ENCODE measurements around the gene NRF1.
"Not testable (repeated sequence)": the region's sequence is repeated elsewhere in the genome, so short reads cannot be mapped to it uniquely, and the experiment has no call there.

NRF1 gene

DNA sequence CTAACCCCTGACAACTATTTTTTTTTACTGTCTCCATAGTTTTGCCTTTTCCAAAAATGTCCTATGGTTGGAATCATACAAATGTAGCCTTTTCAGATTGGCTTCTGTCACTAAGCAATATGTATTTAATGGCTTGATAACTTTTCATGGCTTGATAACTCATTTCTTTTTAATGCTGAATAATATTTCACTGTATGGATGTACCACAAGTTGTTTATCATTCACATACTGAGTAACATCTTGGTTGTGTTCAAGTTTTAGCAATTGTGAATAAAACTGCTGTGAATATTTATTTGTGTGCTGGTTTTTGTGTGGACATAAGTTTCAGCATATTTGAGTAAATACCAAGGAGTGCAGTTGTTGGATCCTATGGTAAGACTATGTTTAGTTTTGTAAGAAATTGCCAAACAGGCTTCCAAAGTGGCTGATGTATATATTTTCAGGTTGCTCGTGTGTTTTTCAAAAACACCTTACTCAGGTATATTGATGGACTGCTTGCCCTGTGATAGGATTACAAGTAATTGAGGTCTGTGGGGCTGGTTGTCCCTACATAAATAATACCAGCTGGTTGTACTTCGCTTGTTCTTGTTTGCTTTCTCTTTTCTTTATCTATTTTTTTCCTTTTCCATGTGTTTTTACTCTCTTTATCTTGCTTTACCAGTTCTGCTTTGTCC is 23.0 kb downstream of the NRF1 start:
- H3K4me3 ChIP-seq (ENCODE audit: control insufficient read depth, low read depth, low read length): no peak overlapping the region
- no peak for DNase-seq (ENCODE audit: low read depth)
- TF ChIP-seq, protein P1, sequence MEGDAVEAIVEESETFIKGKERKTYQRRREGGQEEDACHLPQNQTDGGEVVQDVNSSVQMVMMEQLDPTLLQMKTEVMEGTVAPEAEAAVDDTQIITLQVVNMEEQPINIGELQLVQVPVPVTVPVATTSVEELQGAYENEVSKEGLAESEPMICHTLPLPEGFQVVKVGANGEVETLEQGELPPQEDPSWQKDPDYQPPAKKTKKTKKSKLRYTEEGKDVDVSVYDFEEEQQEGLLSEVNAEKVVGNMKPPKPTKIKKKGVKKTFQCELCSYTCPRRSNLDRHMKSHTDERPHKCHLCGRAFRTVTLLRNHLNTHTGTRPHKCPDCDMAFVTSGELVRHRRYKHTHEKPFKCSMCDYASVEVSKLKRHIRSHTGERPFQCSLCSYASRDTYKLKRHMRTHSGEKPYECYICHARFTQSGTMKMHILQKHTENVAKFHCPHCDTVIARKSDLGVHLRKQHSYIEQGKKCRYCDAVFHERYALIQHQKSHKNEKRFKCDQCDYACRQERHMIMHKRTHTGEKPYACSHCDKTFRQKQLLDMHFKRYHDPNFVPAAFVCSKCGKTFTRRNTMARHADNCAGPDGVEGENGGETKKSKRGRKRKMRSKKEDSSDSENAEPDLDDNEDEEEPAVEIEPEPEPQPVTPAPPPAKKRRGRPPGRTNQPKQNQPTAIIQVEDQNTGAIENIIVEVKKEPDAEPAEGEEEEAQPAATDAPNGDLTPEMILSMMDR (conservative IDR thresholded peaks at IDR 0.05; ENCODE audit: control insufficient read depth, insufficient read depth, low read depth, low read length): no peak

DNA sequence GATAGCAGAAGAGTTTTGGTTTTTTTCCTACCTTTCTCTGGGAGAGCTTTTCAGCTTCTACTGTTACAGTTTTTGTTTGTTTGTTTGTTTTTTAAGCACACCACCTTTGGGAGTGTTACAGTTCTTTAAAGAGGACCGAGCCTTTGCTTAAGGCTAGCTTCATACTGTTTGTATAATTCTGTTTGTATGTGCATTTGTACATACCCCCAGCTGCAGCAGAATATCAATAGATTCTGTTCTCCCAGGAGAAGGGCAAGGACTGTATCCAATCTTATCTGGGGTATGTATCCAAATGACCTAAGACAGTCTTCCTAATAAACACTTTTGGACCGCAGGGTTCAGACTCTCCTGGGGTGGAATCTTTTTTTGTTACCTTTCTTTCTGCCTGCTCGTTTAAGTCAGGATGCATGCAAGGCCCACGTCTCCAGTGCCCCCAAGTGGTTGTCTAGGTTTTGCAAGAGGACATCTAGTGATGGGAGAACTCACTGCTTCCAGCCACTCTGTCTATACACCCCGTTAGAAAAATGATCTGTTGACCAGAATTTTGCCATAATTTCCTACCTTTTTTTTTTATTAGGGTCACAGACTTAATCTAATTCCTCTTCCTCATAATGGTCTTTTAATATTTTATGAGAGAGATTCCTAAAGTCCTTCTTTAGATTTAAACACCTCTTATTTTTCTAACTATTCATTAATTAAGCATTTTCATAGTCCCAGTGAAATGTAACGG is 23.9 kb downstream of the NRF1 start:
- TF ChIP-seq, protein P1 (conservative IDR thresholded peaks at IDR 0.05; ENCODE audit: control insufficient read depth, insufficient read depth, low read depth, low read length): peak; percentile 97
- DNase-seq (ENCODE audit: low read depth): peak; percentile 79
- H3K4me3 ChIP-seq (ENCODE audit: control insufficient read depth, low read depth, low read length): no peak overlapping the region

DNA sequence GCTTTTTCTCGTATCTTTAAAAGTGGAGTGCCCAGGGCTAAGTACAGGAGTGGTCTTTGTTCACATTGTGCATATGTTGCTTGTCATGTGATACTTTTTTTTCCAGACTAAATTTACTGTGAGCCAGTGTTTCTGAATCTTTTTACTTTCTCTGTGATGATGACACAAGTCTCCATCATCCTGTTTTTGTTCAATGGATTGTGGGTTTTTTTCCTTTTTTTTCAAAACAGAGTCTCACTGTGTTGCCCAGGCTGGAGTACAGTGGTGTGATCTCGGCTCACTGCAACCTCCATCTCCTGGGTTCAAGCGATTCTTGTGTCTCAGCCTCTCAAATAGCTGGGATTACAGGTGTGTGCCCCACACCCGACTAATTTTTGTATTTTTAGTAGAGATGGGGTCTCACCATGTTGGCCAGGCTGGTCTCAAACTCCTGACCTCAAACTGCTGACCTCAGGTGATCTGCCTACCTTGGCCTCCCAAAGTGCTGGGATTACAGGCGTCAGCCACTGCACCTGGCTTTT is 24.6 kb downstream of the NRF1 start:
- DNase-seq (ENCODE audit: low read depth); H3K4me3 ChIP-seq (ENCODE audit: control insufficient read depth, low read depth, low read length): not testable (repeated sequence)

DNA sequence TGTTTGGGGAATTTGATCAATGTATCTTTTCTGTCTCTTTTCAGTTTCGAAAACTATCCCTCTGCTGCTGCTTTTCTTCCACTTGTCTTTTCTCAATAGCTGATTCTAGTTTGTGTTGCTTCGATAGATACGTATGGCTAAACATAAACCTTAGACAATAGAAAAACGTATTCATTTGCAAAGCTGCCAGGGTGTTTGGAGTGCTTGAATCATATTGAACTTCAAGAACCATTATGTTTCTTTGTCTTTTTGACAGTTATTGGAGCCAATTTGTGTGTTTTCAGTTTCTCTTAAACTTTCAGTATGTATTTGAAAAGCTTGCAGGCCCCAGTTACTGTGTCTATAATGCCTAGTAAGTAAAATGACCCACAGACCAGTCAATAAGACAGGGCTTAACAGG is 25.1 kb downstream of the NRF1 start:
- TF ChIP-seq, protein P1 (conservative IDR thresholded peaks at IDR 0.05; ENCODE audit: control insufficient read depth, insufficient read depth, low read depth, low read length): no peak
- DNase-seq (ENCODE audit: low read depth): no peak
- no peak overlapping the region for H3K4me3 ChIP-seq (ENCODE audit: control insufficient read depth, low read depth, low read length)

DNA sequence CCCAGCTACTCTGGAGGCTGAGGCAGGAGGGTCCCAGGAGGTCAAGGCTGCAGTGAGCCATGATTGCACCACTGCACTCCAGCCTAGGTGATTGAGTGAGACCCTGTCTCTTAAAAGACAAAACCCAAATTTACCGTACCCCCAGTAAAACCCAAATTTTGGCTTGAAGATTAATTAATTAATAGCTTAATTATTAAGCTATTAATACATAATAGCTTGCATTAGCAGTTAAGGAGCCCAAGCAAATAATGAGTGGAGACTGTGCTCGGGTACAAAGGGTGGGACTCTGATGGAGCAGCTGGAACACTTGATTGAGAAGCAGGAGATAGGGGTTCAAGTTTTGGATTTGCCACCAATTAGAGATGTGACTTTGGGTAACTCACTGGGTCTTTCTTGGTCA is 28.9 kb downstream of the NRF1 start:
- TF ChIP-seq, protein P1 (conservative IDR thresholded peaks at IDR 0.05; ENCODE audit: control insufficient read depth, insufficient read depth, low read depth, low read length): no peak
- H3K4me3 ChIP-seq (ENCODE audit: control insufficient read depth, low read depth, low read length): no peak overlapping the region
- no peak for DNase-seq (ENCODE audit: low read depth)

DNA sequence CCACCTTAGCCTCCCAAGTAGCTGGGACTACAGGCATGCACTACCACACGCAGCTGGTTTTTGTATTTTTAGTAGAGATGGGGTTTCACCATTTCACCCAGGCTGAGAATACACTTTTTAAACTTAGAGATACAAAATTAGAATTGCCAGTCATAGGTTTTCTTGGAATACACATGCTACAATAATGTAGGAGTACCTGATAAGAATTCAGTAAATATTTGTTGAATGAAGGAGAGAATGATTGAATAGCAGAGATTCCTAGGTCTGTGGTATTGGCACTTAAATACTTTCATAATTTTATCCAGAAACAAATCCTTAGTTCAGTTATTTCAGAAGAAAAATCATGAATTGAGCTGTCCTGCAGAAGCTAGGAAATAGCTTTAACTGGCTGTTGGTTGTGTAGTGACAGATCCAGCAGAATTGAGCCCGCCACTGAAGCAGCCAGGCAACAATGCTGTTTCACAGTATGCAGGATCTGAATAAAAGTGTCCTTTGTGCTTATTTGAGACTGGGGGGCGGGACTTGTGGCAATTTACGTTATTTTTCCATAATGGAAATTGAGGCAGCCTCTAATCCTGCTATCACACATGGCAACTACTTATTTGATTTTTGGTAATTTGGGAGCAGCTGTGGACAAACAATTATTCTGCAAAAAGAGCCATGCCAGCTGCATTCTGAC is 31.5 kb downstream of the NRF1 start:
- TF ChIP-seq, protein P1 (conservative IDR thresholded peaks at IDR 0.05; ENCODE audit: control insufficient read depth, insufficient read depth, low read depth, low read length): no peak
- DNase-seq (ENCODE audit: low read depth): no peak
- H3K4me3 ChIP-seq (ENCODE audit: control insufficient read depth, low read depth, low read length): no peak overlapping the region
